DOHH2 (cell line): ENCODE data around the gene PRM3.

Experiments
- H3F3A ChIP-seq: fragments of 200-600 bp; sonication (generic), shearing (Covaris generic); 2 replicates; pipeline ENCODE4 v1.6.0; 2016; ENCODE audit warnings: antibody characterized with exemption, mild to moderate bottlenecking; ENCODE audit not compliant: control insufficient read depth, insufficient read depth
- H3K27ac ChIP-seq: fragments of 200-600 bp; sonication (generic); 2 replicates; pipeline ENCODE4 v1.5.1; 2014; ENCODE audit warnings: low read depth, mild to moderate bottlenecking, low read length, moderate library complexity
- H3K27me3 ChIP-seq: fragments of 200-600 bp; sonication (generic); 2 replicates; pipeline ENCODE4 v1.6.1; 2014; ENCODE audit warnings: mild to moderate bottlenecking, low read length, mixed read lengths; ENCODE audit not compliant: control insufficient read depth
- H3K36me3 ChIP-seq: fragments of 200-600 bp; sonication (generic); 2 replicates; pipeline ENCODE4 v1.6.1; 2014; ENCODE audit warnings: mild to moderate bottlenecking, low read length, moderate library complexity, mixed read lengths; ENCODE audit not compliant: control insufficient read depth
- H3K4me1 ChIP-seq: fragments of 200-600 bp; sonication (generic); 2 replicates; pipeline ENCODE4 v1.6.1; 2014; ENCODE audit warnings: mild to moderate bottlenecking, low read length, mixed read lengths; ENCODE audit not compliant: control insufficient read depth
- H3K4me2 ChIP-seq: fragments of 200-600 bp; sonication (generic); 2 replicates; pipeline ENCODE4 v1.6.0; 2014; ENCODE audit warnings: mild to moderate bottlenecking, low read length, moderate library complexity
- H3K4me3 ChIP-seq: fragments of 200-600 bp; sonication (generic); 2 replicates; pipeline ENCODE4 v1.5.1; 2014; ENCODE audit warnings: mild to moderate bottlenecking, low read length, mixed read lengths
- H3K79me2 ChIP-seq: fragments of 200-600 bp; sonication (generic); 2 replicates; pipeline ENCODE4 v1.6.1; 2014; ENCODE audit warnings: mild to moderate bottlenecking, low read length, mixed read lengths; ENCODE audit not compliant: control insufficient read depth
- H3K9me2 ChIP-seq: fragments of 200-600 bp; sonication (generic); replicated peaks from 2 replicates; pipeline ENCODE4 v1.6.1; 2014; ENCODE audit warnings: mild to moderate bottlenecking, low read length, mixed read lengths; ENCODE audit not compliant: control insufficient read depth
- H3K9me3 ChIP-seq: fragments of 200-600 bp; sonication (generic); 2 replicates; pipeline ENCODE4 v1.6.1; 2014; ENCODE audit warnings: antibody characterized with exemption, low read length, mixed read lengths; ENCODE audit not compliant: control insufficient read depth, insufficient read depth
- H4K20me1 ChIP-seq: fragments of 200-600 bp; sonication (generic); 2 replicates; pipeline ENCODE4 v1.6.0; 2014; ENCODE audit warnings: low read depth, mild to moderate bottlenecking, antibody characterized with exemption, low read length, moderate library complexity; ENCODE audit not compliant: control insufficient read depth, insufficient read depth
- EZH2phosphoT487 ChIP-seq: fragments of 200-600 bp; sonication (generic); IDR thresholded peaks from 2 replicates; pipeline ENCODE4 v1.6.1; 2017; ENCODE audit warnings: borderline replicate concordance, mild to moderate bottlenecking, antibody characterized with exemption, low read length, moderate library complexity, mixed read lengths
- TF ChIP-seq, protein P1 (sequence below): fragments of 200-600 bp; sonication (generic); IDR thresholded peaks from one replicate; pipeline ENCODE4 v1.5.1; 2014; ENCODE audit warnings: antibody characterized with exemption, mild to moderate bottlenecking, low read depth, low read length; ENCODE audit not compliant: poor library complexity, severe bottlenecking

Gene PRM3

DNA sequence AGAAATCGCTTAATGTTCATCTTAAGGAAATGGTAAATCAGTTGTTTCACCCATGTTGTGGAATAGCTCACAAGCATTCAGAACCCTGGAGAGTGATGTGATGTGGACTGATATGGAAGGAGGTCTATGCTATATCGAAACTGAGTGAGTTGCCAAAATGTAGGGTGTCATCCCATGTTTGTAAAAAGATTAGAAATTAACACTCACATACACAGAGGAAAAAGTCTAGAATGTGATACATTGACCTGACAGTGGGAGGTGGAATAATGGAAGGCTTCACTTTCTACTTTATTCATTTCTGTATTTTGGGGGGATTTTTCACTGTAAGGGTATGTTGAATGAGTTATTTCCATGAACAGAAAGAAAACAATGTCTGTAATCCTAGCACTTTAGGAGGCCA, 12.4 kb upstream of the PRM3 start:
- H3K4me3 ChIP-seq: no peak overlapping the region
- H3K27me3 ChIP-seq: no peaks in the 10 kb centered on the region
- H3K36me3 ChIP-seq: no peaks in the 10 kb centered on the region
- H3K27ac ChIP-seq: peak overlapping the region; percentile 16; the same call in 1 of the 2 replicates
- TF ChIP-seq EZH2phosphoT487: no peak
- TF ChIP-seq, protein P1, sequence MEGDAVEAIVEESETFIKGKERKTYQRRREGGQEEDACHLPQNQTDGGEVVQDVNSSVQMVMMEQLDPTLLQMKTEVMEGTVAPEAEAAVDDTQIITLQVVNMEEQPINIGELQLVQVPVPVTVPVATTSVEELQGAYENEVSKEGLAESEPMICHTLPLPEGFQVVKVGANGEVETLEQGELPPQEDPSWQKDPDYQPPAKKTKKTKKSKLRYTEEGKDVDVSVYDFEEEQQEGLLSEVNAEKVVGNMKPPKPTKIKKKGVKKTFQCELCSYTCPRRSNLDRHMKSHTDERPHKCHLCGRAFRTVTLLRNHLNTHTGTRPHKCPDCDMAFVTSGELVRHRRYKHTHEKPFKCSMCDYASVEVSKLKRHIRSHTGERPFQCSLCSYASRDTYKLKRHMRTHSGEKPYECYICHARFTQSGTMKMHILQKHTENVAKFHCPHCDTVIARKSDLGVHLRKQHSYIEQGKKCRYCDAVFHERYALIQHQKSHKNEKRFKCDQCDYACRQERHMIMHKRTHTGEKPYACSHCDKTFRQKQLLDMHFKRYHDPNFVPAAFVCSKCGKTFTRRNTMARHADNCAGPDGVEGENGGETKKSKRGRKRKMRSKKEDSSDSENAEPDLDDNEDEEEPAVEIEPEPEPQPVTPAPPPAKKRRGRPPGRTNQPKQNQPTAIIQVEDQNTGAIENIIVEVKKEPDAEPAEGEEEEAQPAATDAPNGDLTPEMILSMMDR: no peak
- H3K9me2 ChIP-seq: no peaks in the 10 kb centered on the region
- no peaks in the 10 kb centered on the region for H4K20me1 ChIP-seq
- H3K79me2 ChIP-seq: no peaks in the 10 kb centered on the region
- H3K4me1 ChIP-seq: peaks cover 61% of the 10 kb centered on the region
- no peaks in the 10 kb centered on the region for H3K9me3 ChIP-seq
- peaks cover 3% of the 10 kb centered on the region; the same call in 1 of the 2 replicates for H3F3A ChIP-seq
- peak overlapping the region; percentile 59; the same call in 1 of the 2 replicates for H3K4me2 ChIP-seq

DNA sequence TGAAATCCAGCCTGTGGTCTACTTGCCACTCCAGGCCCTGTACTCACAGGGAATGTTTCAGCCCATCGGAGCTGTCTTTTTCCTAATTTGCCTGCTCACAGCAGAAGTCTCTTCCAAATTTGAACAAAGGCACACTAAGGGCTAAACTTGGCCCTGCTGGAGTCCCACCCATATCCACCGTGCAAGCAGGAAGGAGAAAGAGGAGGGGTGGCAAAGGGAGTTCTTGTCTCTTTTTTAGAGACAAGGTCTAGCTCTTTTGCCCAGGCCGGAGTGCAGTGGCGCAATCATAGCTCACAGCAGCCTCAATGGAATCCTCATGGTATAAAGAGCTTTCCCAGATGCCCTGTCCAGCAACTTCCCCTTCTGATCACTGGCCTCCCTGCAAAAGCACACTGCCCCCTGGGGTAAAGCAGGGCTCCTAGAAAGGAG, 10.4 kb upstream of the PRM3 start:
- no peak for TF ChIP-seq EZH2phosphoT487
- TF ChIP-seq, protein P1: peak; percentile 16
- H3K4me3 ChIP-seq: no peak overlapping the region
- no peaks in the 10 kb centered on the region for H3K9me2 ChIP-seq
- H3F3A ChIP-seq: peaks cover 3% of the 10 kb centered on the region; the same call in 1 of the 2 replicates
- no peaks in the 10 kb centered on the region for H3K27me3 ChIP-seq
- H3K4me2 ChIP-seq: no peak overlapping the region
- H3K36me3 ChIP-seq: no peaks in the 10 kb centered on the region
- no peaks in the 10 kb centered on the region for H3K79me2 ChIP-seq
- H3K27ac ChIP-seq: no peak overlapping the region
- peaks cover 60% of the 10 kb centered on the region for H3K4me1 ChIP-seq
- H4K20me1 ChIP-seq: no peaks in the 10 kb centered on the region
- no peaks in the 10 kb centered on the region for H3K9me3 ChIP-seq

DNA sequence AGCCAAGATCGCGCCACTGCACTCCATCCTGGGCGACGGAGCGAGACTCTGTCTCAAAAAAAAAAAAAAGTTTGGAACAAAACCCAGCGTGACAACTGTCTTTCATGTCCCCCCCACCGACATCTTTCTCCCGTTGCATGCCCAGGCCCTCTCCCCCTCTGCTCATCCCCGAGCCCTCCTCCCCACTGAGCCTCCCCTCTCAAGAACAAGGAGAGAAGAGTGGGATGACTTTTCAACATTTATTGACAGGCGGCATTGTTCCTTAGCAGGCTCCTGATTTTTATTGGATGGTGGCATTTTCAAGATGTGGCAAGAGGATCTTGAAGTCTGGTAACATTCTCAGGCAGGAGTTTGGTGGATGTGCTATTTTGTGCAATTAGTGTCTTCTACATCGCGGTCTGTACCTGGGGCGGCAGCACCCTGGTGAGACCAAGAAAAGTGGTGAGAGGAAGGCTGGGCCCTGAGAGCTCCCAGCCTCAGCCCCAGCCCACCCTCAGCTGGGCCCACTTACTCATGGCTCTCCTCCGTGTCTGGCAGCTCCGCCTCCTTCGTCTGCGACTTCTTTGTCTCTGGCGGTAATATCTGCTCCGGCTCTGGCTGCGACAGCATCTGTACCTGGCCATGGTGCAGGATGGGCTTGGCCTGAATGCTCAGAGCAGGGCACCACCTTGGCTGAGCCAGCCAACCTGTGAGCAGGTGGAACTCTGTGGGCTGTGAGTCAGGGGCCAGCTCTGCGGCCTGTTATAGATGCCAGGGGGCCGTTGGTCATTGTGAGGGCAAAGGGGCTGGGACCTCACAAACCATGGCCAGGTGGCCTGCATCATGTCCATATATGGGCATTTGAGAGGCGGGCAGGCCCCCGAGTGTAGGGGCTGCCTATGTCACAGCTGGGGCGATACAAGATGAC, 7.4 kb upstream of the PRM3 start, which contains the start of gene PRM1:
Gene PRM1, minus strand, starts transcription at position 715 of the 907 bp plus-strand sequence. Its CDS starts 92 bp downstream, at position 623.
- Histone ChIP-seq H3K27ac (no peak within 1 kb of the TSS), H4K20me1 (no peaks in the 10 kb centered on the region), H3K9me2 (no peaks in the 10 kb centered on the region), H3K9me3 (no peaks in the 10 kb centered on the region), H3K36me3 (no peaks in the 10 kb centered on the region), H3K4me3 (no peak within 1 kb of the TSS), H3K4me1 (peaks cover 36% of the 10 kb centered on the region), H3K27me3 (no peaks in the 10 kb centered on the region), H3K79me2 (no peaks in the 10 kb centered on the region), H3F3A (no peaks in the 10 kb centered on the region), H3K4me2 (no peak within 1 kb of the TSS)
- no peak for TF ChIP-seq EZH2phosphoT487
- TF ChIP-seq, protein P1: no peak
